HFFc6 (cell line): ENCODE data around the gene IL17C. TPM values are rescaled to one million over a fixed set of nuclear protein-coding genes. Genes with fewer than 3 reads are reported as not detected.

ENCODE experiments used
- DNase-seq: peaks from one replicate; pipeline ENCODE4 v3.0.0-alpha.2; 2018
- H3K27ac Mint-ChIP-seq: 2 replicates; pipeline ENCODE4 v1.8.0; 2020; ENCODE audit warnings: mild to moderate bottlenecking, mixed read lengths
- H3K27me3 Mint-ChIP-seq: 2 replicates; pipeline ENCODE4 v1.8.0; 2021; ENCODE audit warnings: mild to moderate bottlenecking, moderate library complexity, mixed read lengths; ENCODE audit not compliant: insufficient read depth
- H3K36me3 Mint-ChIP-seq: 2 replicates; pipeline ENCODE4 v1.8.0; 2021; ENCODE audit warnings: low read depth, mixed read lengths
- H3K4me1 Mint-ChIP-seq: 2 replicates; pipeline ENCODE4 v1.8.0; 2020; ENCODE audit warnings: low read depth, mixed read lengths
- H3K4me3 Mint-ChIP-seq: 2 replicates; pipeline ENCODE4 v1.8.0; 2020; ENCODE audit warnings: mild to moderate bottlenecking, moderate library complexity, mixed read lengths
- H3K9me3 Mint-ChIP-seq: 2 replicates; pipeline ENCODE4 v1.8.0; 2020; ENCODE audit warnings: mild to moderate bottlenecking, mixed read lengths
- CTCF ChIP-seq: fragments of 200-600 bp; sonication (generic); IDR thresholded peaks from 2 replicates; pipeline ENCODE4 v1.5.0; 2021; ENCODE audit warnings: antibody characterized with exemption, mild to moderate bottlenecking
- total RNA-seq, 6 experiments: library from RNA; stranded (reverse); fragmentation: NEBNext Ultra II Directional; extraction: Animal tissue kit (Norgen Biotek cat#: 25700); gene quantifications; 2 replicates in 1 of 6; 3 replicates in 5 of 6; pipeline ENCODE4 v1.2.3, GENCODE V29; 2021

Gene IL17C
- total RNA-seq, 6 experiments from 2014 or later, result not detected

- Mint-ChIP-seq H3K36me3 (peaks cover 13% of the 10 kb centered on the region), H3K4me3 (no peak overlapping the region), H3K27ac (no peak overlapping the region), H3K27me3 (no peaks in the 10 kb centered on the region; the same call in 1 of the 2 replicates), H3K9me3 (no peaks in the 10 kb centered on the region), H3K4me1 (peaks cover 13% of the 10 kb centered on the region)
- TF ChIP-seq CTCF, result no peak
- no peak for DNase-seq
These were observed 21.6 kb upstream of the IL17C start for GRCh38 chr16:88616736-88617135.

- no peak for TF ChIP-seq CTCF
- Mint-ChIP-seq H3K27ac (no peak overlapping the region), H3K9me3 (no peaks in the 10 kb centered on the region), H3K27me3 (peaks cover 2% of the 10 kb centered on the region), H3K4me3 (no peak overlapping the region), H3K36me3 (peaks cover 16% of the 10 kb centered on the region), H3K4me1 (peaks cover 13% of the 10 kb centered on the region)
- no peak for DNase-seq
These were observed 20.9 kb upstream of the IL17C start for GRCh38 chr16:88617268-88618031.

- no peak overlapping the region for H3K27ac Mint-ChIP-seq
- DNase-seq, result no peak
These were observed 20.0 kb upstream of the IL17C start for GRCh38 chr16:88618182-88618955.

GRCh38 chr16:88618956-88619667 lies 19.3 kb upstream of the IL17C start:
- no peak for DNase-seq
- peaks cover 2% of the 10 kb centered on the region for H3K27me3 Mint-ChIP-seq
- H3K27ac Mint-ChIP-seq, result no peak overlapping the region
- H3K4me3 Mint-ChIP-seq, result no peak overlapping the region
- no peaks in the 10 kb centered on the region for H3K9me3 Mint-ChIP-seq
- H3K4me1 Mint-ChIP-seq, result peaks cover 6% of the 10 kb centered on the region
- no peak for TF ChIP-seq CTCF
- peaks cover 7% of the 10 kb centered on the region; the same call in 1 of the 2 replicates for H3K36me3 Mint-ChIP-seq

More at GRCh38 chr16:88618182-88618955, 20.0 kb upstream of the IL17C start:
- no peaks in the 10 kb centered on the region for H3K9me3 Mint-ChIP-seq
- no peak for TF ChIP-seq CTCF
- H3K27me3 Mint-ChIP-seq, result peaks cover 2% of the 10 kb centered on the region
- H3K4me3 Mint-ChIP-seq, result no peak overlapping the region
- peaks cover 13% of the 10 kb centered on the region for H3K4me1 Mint-ChIP-seq
- H3K36me3 Mint-ChIP-seq, result peaks cover 11% of the 10 kb centered on the region
